HG02623 (cell line): ENCODE measurements around the gene RPL7A.
"Not testable (repeated sequence)": the region's sequence is repeated elsewhere in the genome, so short reads cannot be mapped to it uniquely, and the experiment has no call there.

ENCODE experiments used
- ATAC-seq: cut with Tn5 transposase; IDR thresholded peaks from one replicate; pipeline ENCODE4 v1.9.1; 2021; ENCODE audit warnings: moderate library complexity; ENCODE audit not compliant: unreplicated experiment

The RPL7A gene

DNA sequence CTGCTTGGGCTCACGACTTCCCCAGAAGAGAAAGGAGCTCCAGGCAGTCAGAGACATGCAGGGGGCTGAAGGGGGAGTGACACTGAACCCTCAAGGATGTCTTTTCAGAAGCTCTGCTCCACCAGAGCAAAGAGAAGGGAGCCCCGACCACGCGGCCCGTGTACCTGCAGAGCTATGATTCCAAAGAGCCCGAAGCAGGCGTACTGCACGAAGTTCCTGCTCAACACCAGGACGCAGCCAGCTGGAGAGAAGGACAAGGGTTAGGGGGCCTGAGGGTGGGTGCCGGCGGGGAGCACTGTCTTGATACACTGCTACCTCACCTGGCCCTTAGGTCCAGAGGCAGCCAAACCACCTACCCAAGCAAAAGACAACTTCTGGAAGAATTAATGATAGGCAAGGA, 18.4 kb downstream of the RPL7A start:
- no peak for ATAC-seq

DNA sequence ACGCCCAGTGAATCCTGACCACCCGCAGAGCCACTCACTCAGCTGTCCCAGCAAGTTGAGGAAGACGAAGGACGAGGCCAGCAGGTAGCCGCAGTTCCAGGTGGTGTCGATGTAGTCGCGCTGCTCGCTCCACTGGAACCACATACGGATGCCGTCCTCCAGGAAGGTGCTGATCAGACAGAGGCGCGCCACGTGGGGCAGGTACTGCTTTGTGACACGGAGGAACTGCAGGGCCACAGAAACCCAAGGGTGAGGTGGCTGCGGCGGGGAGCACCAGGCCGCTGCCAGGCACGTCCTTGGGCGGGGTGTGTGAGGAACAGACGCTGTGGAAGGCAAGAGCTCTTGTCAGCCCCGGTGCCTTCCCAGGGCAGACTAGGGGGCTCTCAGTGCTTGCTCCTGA, 19.2 kb downstream of the RPL7A start:
- no peak for ATAC-seq

DNA sequence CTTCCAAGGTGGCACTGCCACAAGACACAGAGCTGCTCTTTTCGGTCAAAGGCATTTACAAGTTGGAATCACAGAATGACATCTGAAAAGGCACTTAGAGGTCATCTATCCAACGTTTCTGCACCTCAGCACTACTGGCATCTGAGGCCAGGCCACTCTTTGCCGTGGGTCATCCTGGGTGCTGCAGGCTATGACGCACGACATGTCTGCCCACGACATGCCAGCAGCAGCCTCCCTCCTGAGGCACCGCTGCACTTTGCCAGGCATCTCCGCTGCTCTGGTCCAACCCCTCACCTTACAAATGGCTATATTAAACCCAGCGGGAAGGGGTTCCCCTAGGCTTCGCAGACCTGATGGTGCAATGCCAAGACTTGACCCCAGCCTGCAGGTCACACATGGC, 19.8 kb downstream of the RPL7A start:
- ATAC-seq, result no peak

- ATAC-seq, result no peak
Measured at GRCh38 chr9:133368249-133368881, 20.3 kb downstream of the RPL7A start.

DNA sequence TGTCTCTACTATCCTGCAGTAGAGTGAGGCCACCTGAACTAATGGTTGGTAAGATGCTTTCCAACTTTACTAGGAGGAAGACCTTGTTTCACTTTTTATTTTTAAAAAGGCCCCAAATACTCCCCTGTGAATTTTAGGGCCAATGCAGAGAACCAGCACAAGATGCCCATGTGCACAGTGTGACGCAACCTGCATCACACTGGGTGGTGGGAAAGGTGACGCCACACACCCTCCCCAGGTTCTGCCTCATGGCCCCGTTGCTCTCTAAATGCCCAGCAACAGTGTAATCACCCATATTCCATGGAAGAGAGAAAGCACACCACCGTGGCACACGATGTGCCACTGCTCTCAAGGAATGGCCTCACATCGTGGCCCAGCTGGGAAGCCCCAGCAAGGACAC, 21.4 kb downstream of the RPL7A start:
- no peak for ATAC-seq

GRCh38 chr9:133369933-133370332, 21.9 kb downstream of the RPL7A start:
- ATAC-seq, result no peak

DNA sequence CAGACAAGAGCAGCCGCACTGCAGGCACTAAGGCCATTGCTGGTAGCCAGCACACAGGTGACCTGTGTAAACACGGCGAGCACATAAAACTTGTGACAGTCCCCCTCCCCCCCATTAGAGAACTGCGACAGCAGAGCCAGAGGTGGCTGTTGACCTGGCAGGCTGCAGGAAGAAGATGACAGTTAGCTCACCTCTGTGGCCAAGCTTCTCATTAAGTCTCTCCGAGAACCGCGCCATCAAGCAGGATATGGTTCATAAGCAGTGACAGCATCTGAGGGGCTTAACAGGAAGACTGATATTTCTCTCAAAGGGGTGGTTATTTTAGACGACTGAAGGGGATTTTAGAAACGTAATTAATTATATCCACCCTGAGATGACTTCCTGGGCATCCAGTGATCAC, 22.7 kb downstream of the RPL7A start:
- no peak for ATAC-seq

DNA sequence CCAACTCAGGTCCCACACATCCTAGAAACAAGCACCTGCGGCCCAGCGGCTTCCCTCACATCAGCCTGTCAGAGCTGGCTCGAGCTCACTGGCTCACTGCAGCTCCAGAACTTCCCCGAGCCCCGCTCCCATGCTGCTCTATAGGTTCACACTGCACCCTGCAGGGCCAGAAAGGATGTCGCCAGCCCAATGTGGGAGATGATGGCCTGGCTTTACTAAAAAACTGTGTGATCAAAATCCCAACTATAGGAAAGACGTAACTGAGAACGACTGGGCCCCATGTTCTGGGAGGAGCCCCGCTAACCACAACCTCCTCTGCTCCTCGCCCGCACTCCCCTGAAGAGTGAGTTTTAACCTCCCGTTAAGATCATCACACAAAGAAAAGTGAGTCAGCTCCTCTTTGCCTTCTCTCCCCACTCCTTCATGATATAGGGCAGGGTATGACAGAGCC, 23.3 kb downstream of the RPL7A start:
- no peak for ATAC-seq

DNA sequence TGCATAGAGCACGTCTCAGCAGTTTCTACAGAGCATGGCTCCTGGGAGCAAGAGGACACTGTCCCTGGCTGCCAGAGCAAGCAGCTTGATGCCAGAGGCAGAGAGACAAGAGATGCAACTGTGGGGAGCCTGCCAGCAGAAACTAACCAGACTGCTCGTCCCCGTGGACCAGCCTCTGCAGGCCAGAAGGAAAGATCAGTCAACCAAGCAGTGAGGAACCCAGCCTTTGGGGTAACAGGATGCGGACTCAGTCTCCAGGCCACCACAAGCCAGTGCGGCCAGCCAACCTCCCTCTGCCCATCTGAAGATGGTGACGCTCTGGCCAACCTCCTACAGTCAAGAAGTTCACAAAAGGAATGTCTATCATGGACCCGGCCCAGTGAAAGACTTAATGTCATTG, 24.1 kb downstream of the RPL7A start:
- no peak for ATAC-seq

GRCh38 chr9:133374612-133375115, 26.6 kb downstream of the RPL7A start:
- ATAC-seq, result no peak

- peak; percentile 3 for ATAC-seq
Measured at GRCh38 chr9:133375116-133375723, 27.2 kb downstream of the RPL7A start.

DNA sequence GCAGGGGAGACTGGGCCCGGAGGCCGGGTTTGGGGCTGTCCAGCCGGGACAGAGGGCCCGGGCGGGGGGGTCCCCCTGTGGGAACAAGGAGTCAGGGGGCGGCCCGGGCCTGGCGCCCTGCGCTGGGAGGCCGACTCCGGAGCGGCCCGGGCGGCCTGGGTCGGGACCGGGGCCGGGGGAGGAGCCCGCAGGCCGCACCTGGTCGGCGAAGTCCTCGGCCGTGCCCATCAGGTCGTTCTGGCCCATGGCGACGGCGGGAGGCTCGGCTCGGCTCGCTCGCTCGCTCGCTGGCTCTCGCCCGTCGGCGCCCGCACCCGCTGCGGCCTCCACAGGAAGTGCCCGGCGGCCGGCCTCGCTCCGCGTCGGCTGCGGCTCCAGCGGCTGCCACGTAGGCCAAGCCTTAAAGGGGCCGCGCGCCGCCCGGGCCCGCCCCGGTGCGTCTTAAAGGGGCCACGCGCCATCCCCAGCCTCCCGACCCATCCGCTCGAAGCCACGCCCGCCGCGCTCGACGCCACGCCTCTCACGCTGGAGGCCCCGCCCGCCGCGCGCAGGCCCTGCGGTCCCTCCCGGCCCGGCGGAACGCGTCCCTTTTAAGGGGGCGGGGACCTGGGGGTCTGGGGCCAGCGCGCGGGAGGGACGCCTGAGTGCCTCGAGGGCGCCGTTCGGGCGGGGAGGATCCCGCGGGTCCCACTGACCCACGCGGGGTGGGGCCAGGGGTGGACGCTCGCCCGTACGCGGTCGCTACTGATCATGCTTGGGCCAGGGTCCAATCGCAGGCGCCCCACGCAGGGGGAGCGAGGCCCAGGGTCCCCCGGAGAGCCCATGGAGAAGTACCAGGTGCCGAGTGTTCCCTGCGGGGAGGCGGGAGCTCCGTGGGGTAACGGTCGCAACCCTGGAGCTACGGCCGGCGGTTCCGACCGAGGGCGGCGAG, 28.0 kb downstream of the RPL7A start, which contains the start of the genes STKLD1 and SURF4:
Gene STKLD1, plus strand, starts transcription at position 643 of the 931 bp plus-strand sequence. Its CDS starts 108 bp downstream, at position 751.
Gene SURF4, minus strand, starts transcription at position 337 of the 931 bp plus-strand sequence. Its CDS starts 91 bp downstream, at position 246.
- ATAC-seq, result peak; percentile 85

DNA sequence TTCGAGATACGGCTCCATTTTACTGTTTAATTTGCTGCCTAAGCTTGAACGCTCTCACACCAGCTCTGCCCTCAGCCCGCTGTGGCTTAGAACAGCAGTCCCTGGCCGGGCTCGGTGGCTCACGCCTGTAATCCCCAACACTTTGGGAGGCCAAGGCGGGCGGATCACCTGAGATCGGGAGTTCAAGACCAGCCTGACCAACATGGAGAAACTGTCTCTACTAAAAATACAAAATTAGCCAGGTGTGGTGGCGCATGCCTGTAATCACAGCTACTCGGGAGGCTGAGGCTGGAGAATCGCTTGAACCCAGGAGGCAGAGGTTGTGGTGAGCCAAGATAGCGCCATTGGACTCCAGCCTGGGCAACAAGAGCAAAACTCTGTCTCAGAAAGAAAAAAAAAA, 29.3 kb downstream of the RPL7A start:
- ATAC-seq, result not testable (repeated sequence)

GRCh38 chr9:133377721-133378216, 29.8 kb downstream of the RPL7A start:
- ATAC-seq, result no peak

GRCh38 chr9:133378408-133378962, 30.5 kb downstream of the RPL7A start:
- no peak for ATAC-seq

- ATAC-seq, result no peak
Measured at GRCh38 chr9:133379153-133380086, 31.4 kb downstream of the RPL7A start.

DNA sequence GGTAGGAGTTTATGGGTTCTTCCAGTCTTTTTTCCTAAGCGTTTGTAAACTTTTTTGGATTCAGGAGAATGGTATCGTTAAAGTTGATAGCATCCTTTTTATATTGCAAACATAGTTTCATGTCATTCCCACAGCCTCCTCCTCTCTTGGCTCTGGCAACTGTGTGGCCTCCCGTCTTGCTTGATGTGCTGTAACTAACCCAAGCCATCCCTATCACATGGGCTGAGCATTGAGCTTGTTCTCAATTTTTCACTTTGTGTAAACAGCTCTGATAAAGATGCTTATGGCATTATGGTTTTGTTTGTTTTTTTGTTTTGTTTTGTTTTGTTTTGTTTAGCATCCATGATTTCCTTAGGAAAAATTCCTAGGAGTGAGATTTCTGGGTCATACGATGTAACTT, 32.7 kb downstream of the RPL7A start:
- no peak for ATAC-seq

DNA sequence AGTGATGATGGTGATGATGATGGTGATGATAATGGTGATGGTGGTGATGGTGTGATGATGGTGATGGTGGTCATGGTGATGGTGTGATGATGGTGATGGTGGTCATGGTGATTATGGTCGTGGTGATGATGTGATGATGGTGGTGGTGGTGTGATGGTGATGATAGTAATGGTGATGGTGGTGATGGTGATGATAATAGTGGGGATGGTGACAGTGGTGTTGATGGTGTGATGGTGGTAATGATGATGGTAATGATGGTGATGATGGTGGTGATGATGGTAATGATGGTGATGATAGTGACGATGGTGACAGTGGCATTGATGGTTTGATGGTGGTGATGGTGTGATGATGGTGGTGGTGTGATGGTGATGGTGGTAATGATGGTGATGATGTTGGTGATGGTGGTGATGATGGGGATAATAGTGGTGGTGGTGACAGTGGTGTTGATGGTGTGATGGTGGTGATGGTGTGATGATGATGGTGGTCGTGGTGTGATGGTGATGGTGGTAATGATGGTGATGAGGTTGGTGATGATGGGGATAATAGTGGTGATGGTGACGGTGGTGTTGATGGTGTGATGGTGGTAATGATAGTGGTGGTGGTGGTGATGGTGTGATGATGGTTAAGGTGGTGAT, 34.6 kb downstream of the RPL7A start:
- no peak for ATAC-seq

DNA sequence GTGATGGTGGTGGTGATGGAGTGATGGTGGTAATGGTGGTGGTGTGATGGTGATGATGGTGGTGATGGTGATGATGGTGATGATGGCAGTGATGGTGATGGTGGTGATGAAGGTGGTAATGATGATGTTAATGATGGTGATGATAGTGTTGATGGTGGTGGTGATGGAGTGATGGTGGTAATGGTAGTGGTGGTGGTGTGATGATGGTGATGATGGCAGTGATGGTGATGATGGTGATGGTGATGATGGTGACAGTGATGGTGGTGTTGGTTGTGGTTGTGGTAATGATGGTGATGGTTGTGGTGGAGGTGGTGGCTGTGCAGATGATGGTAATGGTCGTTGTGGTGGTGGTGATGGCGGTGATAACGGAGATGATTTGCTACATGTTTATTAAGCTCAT, 35.4 kb downstream of the RPL7A start:
- no peak for ATAC-seq
